Measurements from ENCODE around the gene AQP10.
"Not testable (repeated sequence)": the region's sequence is repeated elsewhere in the genome, so short reads cannot be mapped to it uniquely, and the experiment has no call there.

AQP10 gene

GRCh38 chr1:154346276-154346917, 25.5 kb downstream of the AQP10 start:
- DNase-seq = peak; percentile 37

DNA sequence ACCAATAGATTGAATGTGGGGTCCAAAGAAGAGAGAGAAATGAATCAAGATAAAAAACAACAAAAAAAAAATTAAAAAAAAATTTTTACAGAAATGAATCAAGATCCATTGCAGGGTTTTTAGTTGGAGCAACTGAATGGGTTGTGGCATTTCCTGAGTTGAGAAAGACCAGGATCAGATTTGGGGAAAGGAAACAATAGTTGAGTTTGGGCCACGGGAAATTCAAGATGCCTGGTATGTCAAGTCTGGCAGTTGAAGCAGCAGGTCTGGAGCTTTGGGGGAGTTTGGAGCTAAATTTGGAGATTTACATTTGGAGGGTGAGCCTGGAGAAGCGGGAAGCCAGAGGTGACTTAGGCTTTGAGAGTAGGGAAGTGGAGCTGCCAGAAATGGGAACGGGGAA, 27.1 kb downstream of the AQP10 start:
- no peak for DNase-seq

DNA sequence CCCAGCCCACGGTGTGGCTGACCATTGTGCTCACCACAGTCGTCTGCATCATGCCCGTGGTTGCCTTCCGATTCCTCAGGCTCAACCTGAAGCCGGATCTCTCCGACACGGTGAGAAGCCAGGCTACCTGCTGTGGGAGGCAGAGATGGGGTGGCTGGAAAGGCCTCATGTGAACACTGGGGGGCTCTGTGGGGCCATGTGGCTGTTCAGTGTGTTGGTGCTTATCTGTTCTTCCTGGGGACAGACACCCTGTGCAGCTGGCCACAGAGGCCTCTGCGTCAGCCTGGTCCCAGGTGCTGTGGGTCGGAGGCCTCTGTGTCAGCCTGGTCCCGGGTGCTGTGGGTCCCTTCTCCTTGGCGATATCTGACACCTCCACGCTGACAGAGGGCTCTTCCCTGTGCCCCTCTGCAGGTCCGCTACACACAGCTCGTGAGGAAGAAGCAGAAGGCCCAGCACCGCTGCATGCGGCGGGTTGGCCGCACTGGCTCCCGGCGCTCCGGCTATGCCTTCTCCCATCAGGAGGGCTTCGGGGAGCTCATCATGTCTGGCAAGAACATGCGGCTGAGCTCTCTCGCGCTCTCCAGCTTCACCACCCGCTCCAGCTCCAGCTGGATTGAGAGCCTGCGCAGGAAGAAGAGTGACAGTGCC, 27.7 kb downstream of the AQP10 start:
- no peak for DNase-seq

- DNase-seq = no peak
These were observed 28.2 kb downstream of the AQP10 start for GRCh38 chr1:154349121-154349520.

- DNase-seq = no peak
These were observed 29.5 kb downstream of the AQP10 start for GRCh38 chr1:154350383-154350782.

GRCh38 chr1:154351363-154352068, 30.6 kb downstream of the AQP10 start:
- DNase-seq = no peak

- peak; percentile 15 for DNase-seq
These were observed 31.3 kb downstream of the AQP10 start for GRCh38 chr1:154352245-154352580.

- peak; percentile 60 for DNase-seq
These were observed 31.9 kb downstream of the AQP10 start for GRCh38 chr1:154352581-154353459.

GRCh38 chr1:154353460-154353904, 32.6 kb downstream of the AQP10 start:
- peak; percentile 89 for DNase-seq

GRCh38 chr1:154353966-154354365, 33.1 kb downstream of the AQP10 start:
- DNase-seq = no peak

DNA sequence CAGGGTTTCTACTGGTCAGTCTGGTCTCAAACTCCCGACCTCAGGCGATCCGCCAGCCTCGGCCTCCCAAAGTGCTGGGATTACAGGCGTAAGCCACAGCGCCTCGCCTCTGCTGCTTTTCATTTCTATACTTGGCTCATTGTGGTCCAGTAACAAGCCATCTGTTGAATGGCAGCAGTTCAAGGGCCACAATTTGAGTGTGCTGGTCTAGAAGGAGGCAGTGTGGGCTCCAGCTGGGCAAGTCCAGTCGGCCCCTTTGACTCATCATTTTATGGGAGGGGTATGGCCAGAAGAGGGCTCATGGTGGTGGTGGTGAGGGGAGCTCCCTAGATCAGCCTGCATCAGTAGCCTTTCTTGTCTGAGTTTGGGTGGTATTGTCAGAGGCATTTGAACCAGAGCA, 37.6 kb downstream of the AQP10 start:
- DNase-seq = no peak

DNA sequence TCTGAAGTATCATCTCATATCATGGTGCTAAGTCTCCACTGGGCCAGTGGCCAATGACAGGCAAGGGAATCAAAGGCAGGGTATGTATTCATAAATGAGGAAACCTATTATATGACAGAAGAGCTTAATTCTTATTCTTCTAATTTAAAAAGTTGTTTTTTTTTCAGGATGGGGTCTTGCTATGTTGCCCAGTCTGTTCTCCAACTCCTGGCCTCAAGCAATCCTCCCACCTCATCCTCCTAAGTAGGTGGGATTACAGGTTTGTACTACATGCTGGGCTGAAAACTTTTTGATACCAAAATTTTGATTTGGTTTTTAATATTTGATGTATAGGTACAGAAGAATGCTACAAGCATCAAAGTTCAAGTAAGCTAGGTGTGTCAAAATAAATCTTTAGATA, 39.4 kb downstream of the AQP10 start:
- no peak for DNase-seq

DNA sequence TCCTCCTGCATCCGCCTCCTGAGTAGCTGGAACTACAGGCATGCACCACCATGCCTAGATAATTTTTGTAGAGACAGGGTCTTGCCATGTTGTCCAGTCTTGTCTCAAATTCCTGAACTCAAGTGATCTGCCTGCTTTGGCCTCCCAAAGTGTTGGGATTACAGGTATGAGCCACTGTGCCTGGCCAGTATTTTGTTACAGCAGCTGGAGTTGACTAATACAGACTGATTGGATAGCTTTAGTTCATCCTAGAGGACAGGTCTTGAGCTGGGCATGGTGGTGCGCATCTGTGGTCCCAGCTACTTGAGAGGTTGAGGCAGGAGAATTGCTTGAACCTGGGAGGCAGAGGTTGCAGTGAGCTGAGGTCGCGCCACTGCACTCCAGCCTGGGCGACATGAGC, 40.0 kb downstream of the AQP10 start:
- DNase-seq = not testable (repeated sequence)

DNA sequence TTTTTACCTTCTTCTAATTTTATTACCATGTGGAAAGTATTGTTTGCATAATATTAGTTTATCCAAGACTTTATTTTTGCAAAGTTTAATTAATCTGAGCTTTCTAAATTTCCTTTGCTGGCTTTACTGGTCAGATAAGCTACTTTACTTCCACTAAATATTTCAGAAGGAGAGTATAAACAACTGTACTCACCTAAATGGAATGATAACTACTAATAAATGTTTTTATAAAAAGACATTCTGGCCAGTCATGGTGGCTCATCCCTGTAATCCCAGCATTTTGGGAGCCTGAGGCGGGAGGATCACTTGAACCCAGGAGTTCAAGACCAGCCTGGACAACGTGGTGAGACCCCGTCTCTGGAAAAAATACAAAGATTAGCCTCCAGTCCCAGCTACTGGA, 40.5 kb downstream of the AQP10 start:
- no peak for DNase-seq

- no peak for DNase-seq
These were observed 50.5 kb downstream of the AQP10 start for GRCh38 chr1:154371436-154371835.

- peak; percentile 58 for DNase-seq
These were observed 53.0 kb downstream of the AQP10 start for GRCh38 chr1:154373777-154374357.

All from inflammatory macrophage treated with lipopolysaccharide for 4 hours (primary cell).